Endothelial cell of umbilical vein (primary cell): ENCODE data around the gene LIPE. TPM values are rescaled to one million over a fixed set of nuclear protein-coding genes. Genes with fewer than 3 reads are reported as not detected.

Experiments
- BruUV-seq: library from RNA; stranded (reverse); fragments of 400-500 nt; replicated peaks from 2 replicates; lab custom pipeline; 2021; lab: Mats Ljungman, UMichigan
- CTCF ChIA-PET: fragments of 300-600, 350-600 bp; sonication (Branson Sonifier 250); formaldehyde crosslinking; loops from one replicate; lab custom pipeline; 2021; ENCODE audit warnings: antibody characterized with exemption, inconsistent platforms; lab: Charles Lee
- POLR2A ChIA-PET: fragments of 300-600, 350-600 bp; sonication (Branson Sonifier 250); formaldehyde crosslinking; loops from one replicate; lab custom pipeline; 2021; ENCODE audit warnings: antibody characterized with exemption, inconsistent platforms; lab: Charles Lee
- DNase-seq: peaks from one replicate; pipeline ENCODE4 v3.0.0-alpha.2; 2011; ENCODE audit warnings: low read depth, low spot score
- FAIRE-seq: peaks from 2 replicates; lab custom pipeline; 2011; peaks lifted over from hg19 to GRCh38; lab: Jason Lieb, UNC
- H2AFZ ChIP-seq: 2 replicates; pipeline ENCODE4 v1.6.0; 2012; ENCODE audit warnings: low read depth, low read length, control low read depth, inconsistent platforms
- H3K27ac ChIP-seq: 2 replicates; pipeline ENCODE4 v1.5.1; 2011; ENCODE audit warnings: low read depth, mild to moderate bottlenecking, control low read depth, low read length, moderate library complexity; ENCODE audit not compliant: insufficient read depth
- H3K27me3 ChIP-seq, 2 experiments: 2 replicates each; pipeline versions ENCODE4 v1.6.0 to v1.6.1; 2011; ENCODE audit warnings: low read length in 2 of 2, mixed read lengths in 1 of 2; ENCODE audit not compliant: control insufficient read depth in 2 of 2, insufficient read depth in 2 of 2
- H3K36me3 ChIP-seq, 2 experiments: 2 replicates in 1 of 2; 3 replicates in 1 of 2; pipeline ENCODE4 v1.5.1; 2011; ENCODE audit warnings: low read length in 2 of 2, mild to moderate bottlenecking in 1 of 2, moderate library complexity in 1 of 2; ENCODE audit not compliant: control insufficient read depth in 2 of 2, insufficient read depth in 2 of 2; ENCODE audit errors: extremely low read depth in 1 of 2
- H3K4me1 ChIP-seq: 3 replicates; pipeline ENCODE4 v1.5.1; 2011; ENCODE audit warnings: mild to moderate bottlenecking, low read length; ENCODE audit not compliant: control insufficient read depth, insufficient read depth; ENCODE audit errors: extremely low read depth
- H3K4me2 ChIP-seq: 2 replicates; pipeline ENCODE4 v1.6.1; 2011; ENCODE audit warnings: low read length, control low read depth, mixed read lengths; ENCODE audit not compliant: insufficient read depth
- H3K4me3 ChIP-seq, 3 experiments: fragments of 200-600 bp in 1 of 3; sonication (generic), shearing (Covaris generic) in 1 of 3; replicated peaks in 1 of 3; 2 replicates each; pipeline ENCODE4 v1.5.1; 2011 to 2016; ENCODE audit warnings: control low read depth in 3 of 3, low read length in 3 of 3, mild to moderate bottlenecking in 2 of 3, inconsistent platforms in 1 of 3, low read depth in 1 of 3, moderate library complexity in 1 of 3; ENCODE audit not compliant: insufficient read depth in 1 of 3
- H3K79me2 ChIP-seq: 2 replicates; pipeline ENCODE4 v1.6.0; 2012; ENCODE audit warnings: low read length, inconsistent platforms; ENCODE audit not compliant: control insufficient read depth, insufficient read depth
- H3K9ac ChIP-seq: replicated peaks from 2 replicates; pipeline ENCODE3; 2011; ENCODE audit warnings: low read length, control low read depth; ENCODE audit not compliant: insufficient read depth; ENCODE audit errors: extremely low read depth
- H3K9me1 ChIP-seq: replicated peaks from 3 replicates; pipeline ENCODE4 v1.6.0; 2011; ENCODE audit warnings: mild to moderate bottlenecking, low read length; ENCODE audit not compliant: control insufficient read depth, insufficient read depth; ENCODE audit errors: extremely low read depth
- H3K9me3 ChIP-seq: replicated peaks from 2 replicates; pipeline ENCODE4 v1.5.1; 2012; ENCODE audit warnings: low read length, inconsistent platforms; ENCODE audit not compliant: control insufficient read depth, insufficient read depth
- H4K20me1 ChIP-seq: replicated peaks from 2 replicates; pipeline ENCODE3; 2011; ENCODE audit warnings: mild to moderate bottlenecking, low read length; ENCODE audit not compliant: control insufficient read depth, insufficient read depth; ENCODE audit errors: extremely low read depth
- CTCF ChIP-seq, 2 donors: IDR thresholded peaks; 1 replicate in 1 of 2; 2 replicates in 1 of 2; pipeline ENCODE4 v1.5.1; 2011; ENCODE audit warnings: low read length in 2 of 2, mild to moderate bottlenecking in 2 of 2, moderate library complexity in 2 of 2, control low read depth in 1 of 2, inconsistent platforms in 1 of 2, low read depth in 1 of 2; ENCODE audit not compliant: insufficient read depth in 1 of 2; ENCODE audit errors: extremely low read depth in 1 of 2
- EZH2 ChIP-seq: IDR thresholded peaks from 2 replicates; pipeline ENCODE4 v1.6.1; 2012; ENCODE audit warnings: borderline replicate concordance, low read depth, mild to moderate bottlenecking, moderate library complexity, low read length, inconsistent platforms; ENCODE audit not compliant: severe bottlenecking
- FOS ChIP-seq: IDR thresholded peaks from 2 replicates; pipeline ENCODE4 v1.6.1; 2011; ENCODE audit warnings: mild to moderate bottlenecking, low read length, moderate library complexity, borderline replicate concordance; ENCODE audit not compliant: insufficient read depth
- GATA2 ChIP-seq: IDR thresholded peaks from 2 replicates; pipeline ENCODE4 v1.7.0; 2011; ENCODE audit warnings: low read depth, mild to moderate bottlenecking, moderate library complexity, mixed read lengths, low read length; ENCODE audit not compliant: insufficient read length, insufficient read depth
- JUN ChIP-seq: IDR thresholded peaks from 2 replicates; pipeline ENCODE4 v1.6.1; 2011; ENCODE audit warnings: borderline replicate concordance, low read depth; ENCODE audit not compliant: insufficient read length, insufficient read depth
- MAX ChIP-seq: IDR thresholded peaks from 2 replicates; pipeline ENCODE4 v1.6.1; 2011; ENCODE audit not compliant: insufficient read depth, insufficient read length
- MYC ChIP-seq: IDR thresholded peaks from one replicate; pipeline ENCODE4 v1.6.1; 2011; ENCODE audit warnings: mild to moderate bottlenecking, low read depth, low read length
- POLR2A ChIP-seq: IDR thresholded peaks from 2 replicates; pipeline ENCODE4 v1.6.1; 2012; ENCODE audit warnings: low read depth, mild to moderate bottlenecking, control low read depth, low read length
- POLR2AphosphoS5 ChIP-seq: IDR thresholded peaks from 2 replicates; pipeline ENCODE4 v1.6.1; 2012; ENCODE audit warnings: low read depth, mild to moderate bottlenecking, control low read depth, low read length, moderate library complexity; ENCODE audit not compliant: insufficient read depth
- dilution Hi-C: fragments of 300-500 bp; cut with MboI; formaldehyde crosslinking; loops from one replicate; pipeline ENCODE4 v1.15.0; 2019; ENCODE audit warnings: low sequenced_read_pairs; ENCODE audit not compliant: extremely low pct_ligation_motif_present
- intact Hi-C: fragments of 100-400 bp; cut with micrococcal nuclease; formaldehyde crosslinking; loops from one replicate; pipeline ENCODE4 v1.10.0; 2022
- polyA plus RNA-seq, 4 experiments: library from polyadenylated mRNA; depleted of rRNA in 3 of 4; stranded (reverse) in 3 of 4; unstranded in 1 of 4; fragments of >200 nt; gene quantifications; 2 replicates each; pipeline versions ENCODE4 v1.2.1 to v1.2.3, GENCODE V29; 2011 to 2012; ENCODE audit warnings: missing spikeins in 1 of 4
- small RNA-seq: library from RNA; depleted of rRNA; stranded (forward); fragments of <200 nt; gene quantifications from one replicate; pipeline ENCODE3, GENCODE V24; 2012; ENCODE audit warnings: low replicate concordance, low read depth; ENCODE audit not compliant: insufficient read depth, insufficient read length
- total RNA-seq: library from RNA; stranded (reverse); gene quantifications from 2 replicates; pipeline ENCODE4 v1.2.3, GENCODE V29; 2021

Gene LIPE
- total and polyA plus RNA-seq, 2 donors (not counting 3 experiments of a cell fraction or from before 2014, with no cell fraction given): 3.8 to 13.5 TPM

DNA sequence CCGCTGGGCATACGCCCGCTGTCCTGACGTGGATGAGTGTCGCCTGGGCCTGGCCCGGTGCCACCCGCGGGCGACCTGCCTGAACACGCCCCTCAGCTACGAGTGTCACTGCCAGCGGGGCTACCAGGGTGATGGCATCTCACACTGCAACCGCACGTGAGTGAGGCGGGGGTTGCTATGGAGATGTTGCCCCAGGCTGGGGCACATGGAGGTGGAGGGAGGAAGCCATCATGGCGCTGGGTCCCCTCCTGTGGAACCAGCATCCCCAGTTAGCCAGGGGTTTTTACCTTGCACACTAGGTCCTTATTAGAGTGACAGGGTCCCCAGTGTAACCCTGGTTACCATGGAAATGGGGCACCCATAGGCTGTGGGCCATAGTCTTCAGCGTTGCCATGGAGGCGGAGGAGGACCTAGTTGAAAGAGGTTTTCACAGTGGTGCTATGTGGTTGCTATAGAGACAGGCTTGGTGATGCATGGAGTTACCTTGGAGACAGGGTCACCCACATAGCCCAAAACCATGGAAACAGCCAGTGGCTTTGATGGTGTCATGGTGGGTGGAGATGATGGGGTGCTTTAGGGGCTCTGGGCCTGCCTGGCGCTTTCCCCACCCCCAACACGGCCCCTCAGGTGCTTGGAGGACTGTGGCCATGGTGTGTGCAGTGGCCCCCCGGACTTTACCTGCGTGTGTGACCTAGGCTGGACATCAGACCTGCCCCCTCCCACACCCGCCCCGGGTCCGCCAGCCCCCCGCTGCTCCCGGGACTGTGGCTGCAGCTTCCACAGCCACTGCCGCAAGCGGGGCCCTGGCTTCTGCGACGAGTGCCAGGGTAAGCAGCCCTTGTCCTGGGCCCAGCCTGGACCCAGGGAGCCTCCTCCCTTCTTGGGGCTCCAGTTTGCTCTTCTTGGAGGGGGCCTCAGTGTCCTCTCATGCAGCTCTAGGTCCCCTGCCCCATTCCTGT lies 74.6 kb downstream of the LIPE start:
- FAIRE-seq (no peak), DNase-seq (no peak)

More for the DNA sequence above, 74.6 kb downstream of the LIPE start:
- no peak overlapping the region for H2AFZ ChIP-seq
- ChIA-PET POLR2A (no interaction called here), CTCF (no interaction called here)
- no peak overlapping the region for H3K4me3 ChIP-seq
- no peaks in the 10 kb centered on the region for H3K79me2 ChIP-seq
- no peak overlapping the region for H3K27ac ChIP-seq
- no peaks in the 10 kb centered on the region for H3K4me1 ChIP-seq
- H3K9me1 ChIP-seq: no peaks in the 10 kb centered on the region
- no peaks in the 10 kb centered on the region for H4K20me1 ChIP-seq
- H3K27me3 ChIP-seq: no peaks in the 10 kb centered on the region
- H3K4me2 ChIP-seq: no peak overlapping the region
- peaks cover 0 to 28% of the 10 kb centered on the region in 2 experiments for H3K36me3 ChIP-seq
- no peak for TF ChIP-seq EZH2
- TF ChIP-seq POLR2AphosphoS5: no peak
- no peak for TF ChIP-seq MYC
- no peak for TF ChIP-seq JUN
- TF ChIP-seq GATA2: no peak
- no peak for TF ChIP-seq POLR2A
- TF ChIP-seq FOS: no peak
- no peak for TF ChIP-seq MAX
- TF ChIP-seq CTCF (IDR thresholded peaks at IDR 0.05; ENCODE audit: extremely low read depth in 1 of 2, insufficient read depth in 1 of 2, low read depth in 1 of 2, low read length in 2 of 2): no peak
- dilution Hi-C loops: no loop called here
- no TSS peak for BruUV-seq
- no peaks in the 10 kb centered on the region for H3K9me3 ChIP-seq
- intact Hi-C loops: no loop called here
- no peak overlapping the region for H3K9ac ChIP-seq

Small RNA genes lying within 50 kb of the gene (small RNA-seq; reads per million reads assigned to genes)
- gene RNU4-60P: not detected

Other genes starting within 250 kb of the LIPE start
- 19.3 and 19.5 TPM in 2 replicates for gene DEDD2, start 209.7 kb downstream of the LIPE start, total RNA-seq
- 34.8 and 38.5 TPM in 2 replicates for gene DEDD2, start 209.7 kb downstream of the LIPE start, polyA plus RNA-seq
- 13.3 and 13.4 TPM in 2 replicates for gene ZNF526, start 207.1 kb downstream of the LIPE start, total RNA-seq
- gene ZNF526, start 207.1 kb downstream of the LIPE start, polyA plus RNA-seq: 6.5 and 8.0 TPM in 2 replicates
- gene GSK3A, start 184.8 kb downstream of the LIPE start, total RNA-seq: 48.3 and 49.5 TPM in 2 replicates
- 73.7 and 74.7 TPM in 2 replicates for gene GSK3A, start 184.8 kb downstream of the LIPE start, polyA plus RNA-seq
- 117 and 130 TPM in 2 replicates for gene ERF, start 172.3 kb downstream of the LIPE start, total RNA-seq
- gene ERF, start 172.3 kb downstream of the LIPE start, polyA plus RNA-seq: 102 and 125 TPM in 2 replicates
- 86.0 and 86.3 TPM in 2 replicates for gene CIC, start 158.1 kb downstream of the LIPE start, total RNA-seq
- 18.4 and 23.5 TPM in 2 replicates for gene CIC, start 158.1 kb downstream of the LIPE start, polyA plus RNA-seq
- 1.0 and 1.5 TPM in 2 replicates for gene PRR19, start 125.3 kb downstream of the LIPE start, total RNA-seq
- gene PRR19, start 125.3 kb downstream of the LIPE start, polyA plus RNA-seq: 1.4 and 1.9 TPM in 2 replicates
- gene PAFAH1B3, start 124.8 kb downstream of the LIPE start, total RNA-seq: 41.4 and 47.6 TPM in 2 replicates
- gene PAFAH1B3, start 124.8 kb downstream of the LIPE start, polyA plus RNA-seq: 95.0 and 115 TPM in 2 replicates
- not detected in 2 replicates for gene TMEM145, start 114.1 kb downstream of the LIPE start, total RNA-seq
- gene TMEM145, start 114.1 kb downstream of the LIPE start, polyA plus RNA-seq: 0.24 TPM in 1 of 2 replicates, not detected in the other
- gene MEGF8, start 101.8 kb downstream of the LIPE start, total RNA-seq: 34.3 and 39.6 TPM in 2 replicates
- 20.6 and 25.2 TPM in 2 replicates for gene MEGF8, start 101.8 kb downstream of the LIPE start, polyA plus RNA-seq
- gene CNFN, start 37.1 kb downstream of the LIPE start, total RNA-seq: 0.73 TPM in 1 of 2 replicates, not detected in the other
- gene CNFN, start 37.1 kb downstream of the LIPE start, polyA plus RNA-seq: 0.23 and 0.27 TPM in 2 replicates
- not detected in 2 replicates for gene CXCL17, start 15.6 kb upstream of the LIPE start, total RNA-seq
- not detected in 2 replicates for gene CXCL17, start 15.6 kb upstream of the LIPE start, polyA plus RNA-seq
- gene CEACAM1, start 101.1 kb upstream of the LIPE start, total RNA-seq: 2.1 and 3.6 TPM in 2 replicates
- gene CEACAM1, start 101.1 kb upstream of the LIPE start, polyA plus RNA-seq: 2.4 and 3.5 TPM in 2 replicates
- not detected in 2 replicates for gene CEACAM8, start 167.5 kb upstream of the LIPE start, total RNA-seq
- gene CEACAM8, start 167.5 kb upstream of the LIPE start, polyA plus RNA-seq: not detected in 2 replicates